A549 treated with AZD9567 at 1 μM for 4 hours (cell line): ENCODE measurements around the gene PER2. TPM values are rescaled to one million over a fixed set of nuclear protein-coding genes. Genes with fewer than 3 reads are reported as not detected.

Source experiments
- total RNA-seq: library from RNA; stranded (reverse); fragments of 200-300 nt; extraction: Qiagen RNA extraction; gene quantifications from 5 replicates; pipeline ENCODE4 v1.2.3, GENCODE V29; 2022; ENCODE audit not compliant: insufficient read depth

Gene PER2, protein sequence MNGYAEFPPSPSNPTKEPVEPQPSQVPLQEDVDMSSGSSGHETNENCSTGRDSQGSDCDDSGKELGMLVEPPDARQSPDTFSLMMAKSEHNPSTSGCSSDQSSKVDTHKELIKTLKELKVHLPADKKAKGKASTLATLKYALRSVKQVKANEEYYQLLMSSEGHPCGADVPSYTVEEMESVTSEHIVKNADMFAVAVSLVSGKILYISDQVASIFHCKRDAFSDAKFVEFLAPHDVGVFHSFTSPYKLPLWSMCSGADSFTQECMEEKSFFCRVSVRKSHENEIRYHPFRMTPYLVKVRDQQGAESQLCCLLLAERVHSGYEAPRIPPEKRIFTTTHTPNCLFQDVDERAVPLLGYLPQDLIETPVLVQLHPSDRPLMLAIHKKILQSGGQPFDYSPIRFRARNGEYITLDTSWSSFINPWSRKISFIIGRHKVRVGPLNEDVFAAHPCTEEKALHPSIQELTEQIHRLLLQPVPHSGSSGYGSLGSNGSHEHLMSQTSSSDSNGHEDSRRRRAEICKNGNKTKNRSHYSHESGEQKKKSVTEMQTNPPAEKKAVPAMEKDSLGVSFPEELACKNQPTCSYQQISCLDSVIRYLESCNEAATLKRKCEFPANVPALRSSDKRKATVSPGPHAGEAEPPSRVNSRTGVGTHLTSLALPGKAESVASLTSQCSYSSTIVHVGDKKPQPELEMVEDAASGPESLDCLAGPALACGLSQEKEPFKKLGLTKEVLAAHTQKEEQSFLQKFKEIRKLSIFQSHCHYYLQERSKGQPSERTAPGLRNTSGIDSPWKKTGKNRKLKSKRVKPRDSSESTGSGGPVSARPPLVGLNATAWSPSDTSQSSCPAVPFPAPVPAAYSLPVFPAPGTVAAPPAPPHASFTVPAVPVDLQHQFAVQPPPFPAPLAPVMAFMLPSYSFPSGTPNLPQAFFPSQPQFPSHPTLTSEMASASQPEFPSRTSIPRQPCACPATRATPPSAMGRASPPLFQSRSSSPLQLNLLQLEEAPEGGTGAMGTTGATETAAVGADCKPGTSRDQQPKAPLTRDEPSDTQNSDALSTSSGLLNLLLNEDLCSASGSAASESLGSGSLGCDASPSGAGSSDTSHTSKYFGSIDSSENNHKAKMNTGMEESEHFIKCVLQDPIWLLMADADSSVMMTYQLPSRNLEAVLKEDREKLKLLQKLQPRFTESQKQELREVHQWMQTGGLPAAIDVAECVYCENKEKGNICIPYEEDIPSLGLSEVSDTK (N-terminal part only)
- total RNA-seq: 4.5 to 6.0 TPM (median 5.2 TPM) in 5 replicates

DNA sequence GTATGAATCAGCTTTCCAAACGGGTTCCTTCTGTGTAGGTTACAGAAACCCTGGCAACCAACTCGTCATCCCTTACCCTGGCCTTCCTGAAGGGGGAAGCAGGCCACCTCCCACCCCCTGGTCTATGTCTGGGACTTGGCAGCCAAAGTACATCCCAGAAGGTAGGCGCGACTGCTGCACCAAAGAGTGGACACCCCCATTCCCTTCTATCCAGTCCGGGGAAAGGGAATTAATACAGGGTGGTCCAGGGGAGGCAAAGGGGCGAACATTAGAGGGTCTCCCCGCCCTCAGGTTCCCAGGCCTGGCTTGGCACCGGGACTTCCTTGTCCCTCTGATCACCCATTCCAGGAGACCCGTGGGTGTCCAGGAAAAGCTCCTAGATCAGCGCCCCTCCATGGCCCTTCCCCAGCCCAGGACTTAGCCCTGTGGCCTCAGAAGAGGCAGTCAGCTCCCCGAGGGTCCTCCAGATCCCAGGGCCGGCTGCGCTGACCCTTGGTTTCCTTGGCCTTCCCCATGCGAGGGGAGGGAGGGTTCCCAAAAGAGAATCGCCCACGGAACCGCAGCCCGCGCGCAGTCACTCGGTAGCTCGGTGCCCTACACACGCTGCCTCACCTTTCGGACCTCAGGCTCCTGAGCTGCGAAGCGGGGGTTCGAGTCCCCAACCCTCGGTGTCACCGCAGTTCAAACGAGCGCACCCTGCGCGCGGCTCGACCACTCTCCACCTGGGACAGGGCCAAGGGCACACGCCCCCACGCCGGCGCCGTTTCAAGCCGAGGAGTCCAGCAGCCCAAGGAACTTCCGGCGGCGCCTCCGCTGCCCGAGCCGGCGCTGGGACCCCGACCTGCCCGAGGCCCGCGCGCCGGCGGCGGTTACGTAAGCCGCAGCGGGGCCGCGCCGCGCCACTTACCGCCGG is at the start of gene PER2:
Gene PER2, minus strand, starts transcription at position 874 of the 913 bp plus-strand sequence. CDS start 10,674 bp downstream, outside the sequence.

DNA sequence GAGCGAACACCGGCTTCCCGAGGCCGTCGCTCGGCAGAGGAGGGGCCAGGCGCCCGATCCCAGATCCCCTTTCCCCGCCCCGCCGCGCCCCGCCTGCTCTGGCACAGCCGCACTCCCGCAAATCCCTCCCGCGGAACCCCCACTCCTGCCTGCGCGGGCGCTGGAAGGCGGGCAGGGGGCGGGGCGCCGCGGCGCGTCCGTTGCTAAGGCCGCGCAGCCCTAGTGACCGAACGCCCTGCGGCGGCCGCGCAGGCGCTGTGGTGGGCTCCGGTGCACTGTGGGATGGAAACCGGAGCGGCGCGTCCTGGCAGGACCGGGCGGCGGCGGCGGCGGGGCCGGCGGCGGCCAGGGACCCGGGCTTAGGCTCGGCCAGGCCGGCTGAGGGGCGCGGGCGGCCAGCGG is 31.8 kb upstream of the PER2 start, which contains the start of gene TRAF3IP1:
Gene TRAF3IP1, plus strand, starts transcription at position 273 of the 402 bp plus-strand sequence. CDS start 145 bp downstream, outside the sequence.

DNA sequence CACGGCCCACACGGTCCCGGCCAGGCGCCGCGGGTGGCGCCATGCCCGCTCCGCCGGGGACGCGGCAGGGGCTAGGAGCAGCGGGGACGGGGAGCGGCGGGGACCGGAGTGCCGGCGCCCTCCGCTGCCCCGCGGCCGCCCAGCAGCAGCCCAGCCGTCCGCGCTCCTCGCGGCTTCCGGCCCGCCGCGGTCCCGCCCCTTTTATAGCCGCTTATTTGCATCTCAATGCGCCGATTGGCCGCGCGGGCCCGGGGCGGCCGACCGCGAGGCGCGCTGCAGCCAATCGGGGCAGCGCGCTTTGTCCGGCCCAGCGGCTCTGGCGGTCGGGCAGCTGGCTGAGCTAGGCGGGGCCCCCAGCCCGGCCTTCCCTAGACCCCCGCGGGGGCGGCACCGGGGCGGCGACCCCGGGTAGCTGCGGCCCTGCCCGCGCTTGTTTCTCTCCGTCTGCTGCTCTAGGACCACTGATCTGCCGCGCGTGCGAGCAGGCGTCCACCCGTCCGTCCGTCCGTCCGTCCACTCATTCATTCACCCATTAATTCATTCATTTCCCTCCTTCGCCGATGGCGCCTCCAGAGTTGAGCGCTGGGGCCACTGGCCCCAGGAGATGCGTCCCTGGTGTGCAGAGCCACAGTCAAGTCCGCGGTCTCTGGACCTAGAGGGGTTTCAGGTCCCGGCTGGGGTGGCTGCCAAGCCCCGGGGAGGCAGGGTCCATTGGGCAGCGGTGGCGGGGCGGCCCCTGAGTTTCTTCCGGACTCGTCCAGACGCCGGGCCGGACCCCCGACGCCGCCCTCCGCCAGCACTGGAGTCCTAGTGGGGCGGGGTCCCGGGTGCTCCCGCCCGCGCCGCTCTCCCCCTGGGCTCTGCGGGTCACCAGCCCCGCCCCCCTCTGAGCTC is 48.3 kb downstream of the PER2 start, which contains the start of gene HES6:
Gene HES6, minus strand, starts transcription at position 176 of the 894 bp plus-strand sequence. Its CDS starts 133 bp downstream, at position 43.

DNA sequence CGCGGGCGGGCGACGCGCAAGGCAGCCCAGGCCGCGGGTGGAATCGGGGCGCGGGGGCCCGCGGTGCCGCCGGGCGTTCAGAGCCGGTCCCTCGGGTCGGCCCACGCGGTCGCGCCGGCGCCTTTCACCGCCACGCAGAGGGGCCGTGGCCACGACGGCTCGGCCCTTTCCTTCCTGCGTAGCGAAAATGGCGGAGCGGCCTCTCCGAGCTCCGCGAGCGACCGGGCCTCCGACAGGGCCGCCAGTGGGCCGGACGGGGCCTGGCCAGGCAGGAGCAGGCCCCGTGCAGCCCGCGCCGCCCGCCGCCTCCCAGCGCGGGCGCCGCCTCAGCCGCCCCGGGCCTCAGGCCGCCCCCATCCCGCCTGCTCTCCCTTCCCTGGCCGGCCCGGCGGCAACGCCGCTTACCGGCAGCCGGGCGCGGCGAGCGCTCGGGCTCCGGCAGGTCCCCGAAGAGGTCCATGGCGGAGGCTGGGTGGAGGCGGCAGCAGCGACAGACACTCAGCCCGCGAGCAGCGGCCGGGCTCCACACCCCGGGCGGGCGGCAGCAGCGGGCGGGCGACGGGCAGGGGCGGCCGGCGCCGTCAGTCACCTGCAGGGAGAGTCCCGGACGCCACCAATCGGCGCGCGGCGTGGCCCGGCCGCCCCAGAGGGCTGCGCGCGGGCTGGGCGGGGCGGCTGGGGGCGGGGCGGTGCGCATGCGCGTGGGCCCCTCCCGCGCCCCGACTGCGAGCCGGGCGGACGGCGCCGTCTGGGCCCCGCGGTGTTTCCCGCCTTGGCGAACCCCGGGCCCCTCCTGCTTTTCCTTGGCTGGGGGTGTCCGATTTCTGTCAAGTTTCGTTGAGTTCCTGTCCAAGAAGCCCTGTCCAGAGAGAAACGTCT is 85.1 kb downstream of the PER2 start, which contains the start of gene ILKAP:
Gene ILKAP, minus strand, starts transcription at position 602 of the 879 bp plus-strand sequence. Its CDS starts 142 bp downstream, at position 460.

Other genes with a start within 250 kb of the PER2 start
- gene SCLY, start 227.6 kb downstream of the PER2 start, total RNA-seq: 19.5 to 40.0 TPM (median 20.9 TPM) in 5 replicates
- gene ESPNL, start 188.3 kb downstream of the PER2 start, total RNA-seq: 0.11 to 0.23 TPM (median 0.16 TPM) in 4 of 5 replicates, not detected in the other
- gene KLHL30, start 149.9 kb downstream of the PER2 start, total RNA-seq: 0.09 to 0.13 TPM (median 0.11 TPM) in 4 of 5 replicates, not detected in the other
- 7.5 to 13.6 TPM (median 8.5 TPM) in 5 replicates for gene ERFE, start 129.6 kb downstream of the PER2 start, total RNA-seq
- 39.6 to 44.0 TPM (median 43.2 TPM) in 5 replicates for gene ILKAP, start 84.9 kb downstream of the PER2 start, total RNA-seq
- 14.2 to 17.4 TPM (median 16.4 TPM) in 5 replicates for gene HES6, start 48.6 kb downstream of the PER2 start, total RNA-seq
- 12.2 to 17.4 TPM (median 14.1 TPM) in 5 replicates for gene TRAF3IP1, start 31.9 kb upstream of the PER2 start, total RNA-seq
- 16.3 to 54.7 TPM (median 52.5 TPM) in 5 replicates for gene ASB1, start 138.3 kb upstream of the PER2 start, total RNA-seq